Colonic mucosa (tissue), 4 donors: ENCODE data around the gene TUBGCP5. TPM values are rescaled to one million over a fixed set of nuclear protein-coding genes. Genes with fewer than 3 reads are reported as not detected.

Source experiments
- DNase-seq: peaks from one replicate; pipeline ENCODE4 v3.0.0-alpha.2; 2020
- H3K27ac ChIP-seq: fragments of 200-600 bp; one replicate; pipeline ENCODE4 v1.8.0; 2021
- H3K27me3 ChIP-seq: fragments of 200-600 bp; one replicate; pipeline ENCODE4 v1.8.0; 2021
- H3K36me3 ChIP-seq: fragments of 200-600 bp; one replicate; pipeline ENCODE4 v1.8.0; 2021
- H3K4me1 ChIP-seq: fragments of 200-600 bp; one replicate; pipeline ENCODE4 v1.8.0; 2021; ENCODE audit warnings: mild to moderate bottlenecking
- H3K4me3 ChIP-seq: fragments of 200-600 bp; one replicate; pipeline ENCODE4 v1.8.0; 2021
- H3K9ac ChIP-seq, 2 donors: one replicate each; pipeline ENCODE4 v1.7.0; 2013; ENCODE audit warnings: control low read depth in 2 of 2, low read depth in 2 of 2, low read length in 2 of 2
- H3K9me3 ChIP-seq: fragments of 200-600 bp; one replicate; pipeline ENCODE4 v1.8.0; 2021
- CTCF ChIP-seq: fragments of 200-600 bp; IDR thresholded peaks from one replicate; pipeline ENCODE4 v1.8.0; 2022; ENCODE audit warnings: antibody characterized with exemption, mild to moderate bottlenecking
- intact Hi-C: fragments of 100-400 bp; cut with DNase I; formaldehyde crosslinking; loops from one replicate; pipeline ENCODE4 v1.14.1; 2022
- total RNA-seq, 2 donors: library from RNA; stranded (reverse); fragmentation: NEBNext Ultra II Directional in 1 of 2; extraction: Animal tissue kit (Norgen Biotek cat#: 25700) in 1 of 2; gene quantifications; one replicate each; pipeline ENCODE4 v1.2.1, GENCODE V29; 2021
- donor health status: healthy.
- donor health status: DM: no; HTN: no; CAD: no.
- donor health status: DM: no; HTN: no; CAD: no.

The TUBGCP5 gene
- total RNA-seq, 2 donors from 2014 or later: 7.5 to 10.9 TPM

GRCh38 chr15:23065836-23066235 lies 26.5 kb upstream of the TUBGCP5 start:
- H3K27me3 ChIP-seq: no peaks in the 10 kb centered on the region
- no peak for TF ChIP-seq CTCF
- H3K27ac ChIP-seq: no peak overlapping the region
- DNase-seq: no peak
- intact Hi-C loops: no loop called here
- no peaks in the 10 kb centered on the region for H3K4me1 ChIP-seq
- H3K9ac ChIP-seq: no peak overlapping the region
- no peaks in the 10 kb centered on the region for H3K36me3 ChIP-seq
- no peaks in the 10 kb centered on the region for H3K9me3 ChIP-seq
- H3K4me3 ChIP-seq: no peak overlapping the region

GRCh38 chr15:23064156-23064555 lies 24.8 kb upstream of the TUBGCP5 start:
- TF ChIP-seq CTCF: no peak
- H3K27ac ChIP-seq: no peak overlapping the region
- no peaks in the 10 kb centered on the region for H3K27me3 ChIP-seq

GRCh38 chr15:23057707-23058106 lies 18.3 kb upstream of the TUBGCP5 start:
- no peak overlapping the region for H3K27ac ChIP-seq
- H3K4me1 ChIP-seq: no peaks in the 10 kb centered on the region
- DNase-seq: no peak
- H3K4me3 ChIP-seq: no peak overlapping the region
- H3K36me3 ChIP-seq: no peaks in the 10 kb centered on the region
- intact Hi-C loops: no loop called here
- no peaks in the 10 kb centered on the region for H3K9me3 ChIP-seq
- no peaks in the 10 kb centered on the region for H3K27me3 ChIP-seq
- TF ChIP-seq CTCF: no peak
- H3K9ac ChIP-seq: no peak overlapping the region

More at GRCh38 chr15:23064156-23064555, 24.8 kb upstream of the TUBGCP5 start:
- H3K36me3 ChIP-seq: no peaks in the 10 kb centered on the region
- intact Hi-C loops: no loop called here
- no peak overlapping the region for H3K4me3 ChIP-seq
- no peaks in the 10 kb centered on the region for H3K9me3 ChIP-seq
- H3K4me1 ChIP-seq: no peaks in the 10 kb centered on the region
- no peak overlapping the region for H3K9ac ChIP-seq
- no peak for DNase-seq

GRCh38 chr15:23055316-23055715 lies 15.9 kb upstream of the TUBGCP5 start:
- no peak overlapping the region for H3K9ac ChIP-seq
- no peak for DNase-seq
- no peaks in the 10 kb centered on the region for H3K36me3 ChIP-seq
- H3K27ac ChIP-seq: no peak overlapping the region
- no peak for TF ChIP-seq CTCF
- H3K9me3 ChIP-seq: no peaks in the 10 kb centered on the region
- no peaks in the 10 kb centered on the region for H3K4me1 ChIP-seq
- intact Hi-C loops: no loop called here
- no peak overlapping the region for H3K4me3 ChIP-seq
- H3K27me3 ChIP-seq: no peaks in the 10 kb centered on the region

GRCh38 chr15:23052522-23052921 lies 13.2 kb upstream of the TUBGCP5 start:
- no peak for TF ChIP-seq CTCF
- H3K27me3 ChIP-seq: no peaks in the 10 kb centered on the region
- H3K9me3 ChIP-seq: no peaks in the 10 kb centered on the region
- H3K27ac ChIP-seq: no peak overlapping the region
- no peaks in the 10 kb centered on the region for H3K36me3 ChIP-seq
- intact Hi-C loops: no loop called here
- no peaks in the 10 kb centered on the region for H3K4me1 ChIP-seq
- DNase-seq: no peak
- no peak overlapping the region for H3K9ac ChIP-seq
- no peak overlapping the region for H3K4me3 ChIP-seq

DNA sequence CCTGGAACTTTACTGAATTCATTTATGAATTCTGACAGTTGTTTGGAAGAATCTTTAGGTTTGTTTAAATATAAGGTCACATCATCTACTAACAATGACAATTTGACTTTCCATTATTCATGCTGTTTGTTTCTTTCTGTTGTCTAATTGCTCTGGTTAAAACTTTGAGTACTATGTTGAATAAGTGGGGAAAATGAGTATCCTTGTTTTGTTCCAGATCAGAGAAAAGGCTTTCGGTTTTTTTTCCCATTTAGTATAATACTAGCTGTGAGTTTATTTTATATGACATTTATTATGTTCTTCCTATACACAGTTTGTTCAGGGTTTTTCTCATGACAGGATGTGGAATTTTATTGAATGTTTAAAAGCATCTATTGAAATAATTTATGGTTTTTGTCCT lies 11.3 kb upstream of the TUBGCP5 start:
- Histone ChIP-seq H3K27ac (no peak overlapping the region), H3K4me1 (no peaks in the 10 kb centered on the region), H3K9ac (no peak overlapping the region), H3K36me3 (no peaks in the 10 kb centered on the region), H3K9me3 (no peaks in the 10 kb centered on the region), H3K4me3 (no peak overlapping the region), H3K27me3 (no peaks in the 10 kb centered on the region)
- DNase-seq: no peak
- no peak for TF ChIP-seq CTCF
- intact Hi-C loops: no loop called here
